Fibroblast of peridontal ligament (primary cell): ENCODE results near the gene PRMT9.

Experiments used
- DNase-seq: peaks from one replicate; pipeline ENCODE4 v3.0.0-alpha.2; 2010; ENCODE audit errors: extremely low read depth

PRMT9 gene

DNA sequence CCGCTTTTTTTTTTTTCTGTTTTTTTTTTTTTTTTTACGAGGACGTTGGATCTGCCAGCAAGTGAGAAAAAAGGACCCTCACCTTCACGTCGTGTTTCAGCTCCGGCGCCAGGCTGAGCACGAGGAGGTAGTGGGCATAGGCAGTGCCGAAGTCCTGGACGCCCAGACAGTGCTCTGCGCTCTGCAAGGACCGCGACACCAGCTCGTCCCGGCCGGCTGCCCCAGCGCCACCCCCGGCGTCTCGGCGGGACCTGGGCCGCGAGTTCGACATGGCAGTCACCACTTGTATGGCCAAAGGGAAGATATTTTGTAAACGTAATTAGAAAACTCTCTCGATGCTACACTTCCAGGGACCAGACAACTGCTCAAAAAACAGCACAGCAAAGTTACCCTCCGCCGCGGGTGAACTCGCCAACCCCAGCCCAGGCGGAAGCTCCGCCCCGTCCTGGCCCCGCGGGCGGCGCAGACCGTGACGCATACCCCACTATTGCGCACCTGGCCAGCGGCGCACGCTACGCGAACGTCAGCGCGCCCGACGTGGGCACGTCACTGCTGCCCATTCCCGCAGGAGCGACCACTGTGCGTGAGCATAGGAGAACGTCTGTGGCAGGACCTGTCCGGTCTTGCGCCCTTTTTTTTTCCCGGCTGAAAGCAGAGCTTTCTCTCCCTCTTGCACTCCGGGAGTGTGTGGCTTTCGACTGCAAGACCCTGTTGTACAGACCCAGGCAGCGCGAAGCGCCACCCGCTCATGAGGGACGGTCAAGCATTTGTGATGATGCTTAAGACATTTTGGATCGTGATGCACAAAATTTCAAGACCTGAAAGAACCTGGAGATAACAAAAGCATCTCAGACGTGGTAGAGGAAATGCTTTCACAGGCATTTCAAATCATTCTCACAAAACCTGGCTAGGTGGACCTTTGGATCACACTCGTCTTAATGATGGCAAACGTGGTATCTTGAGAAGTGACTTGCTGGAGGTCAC, at the start of gene PRMT9:
Gene PRMT9, minus strand, starts transcription at position 447 of the 984 bp plus-strand sequence. Its CDS starts 176 bp downstream, at position 271.
- DNase-seq, result peak; percentile 93

DNA sequence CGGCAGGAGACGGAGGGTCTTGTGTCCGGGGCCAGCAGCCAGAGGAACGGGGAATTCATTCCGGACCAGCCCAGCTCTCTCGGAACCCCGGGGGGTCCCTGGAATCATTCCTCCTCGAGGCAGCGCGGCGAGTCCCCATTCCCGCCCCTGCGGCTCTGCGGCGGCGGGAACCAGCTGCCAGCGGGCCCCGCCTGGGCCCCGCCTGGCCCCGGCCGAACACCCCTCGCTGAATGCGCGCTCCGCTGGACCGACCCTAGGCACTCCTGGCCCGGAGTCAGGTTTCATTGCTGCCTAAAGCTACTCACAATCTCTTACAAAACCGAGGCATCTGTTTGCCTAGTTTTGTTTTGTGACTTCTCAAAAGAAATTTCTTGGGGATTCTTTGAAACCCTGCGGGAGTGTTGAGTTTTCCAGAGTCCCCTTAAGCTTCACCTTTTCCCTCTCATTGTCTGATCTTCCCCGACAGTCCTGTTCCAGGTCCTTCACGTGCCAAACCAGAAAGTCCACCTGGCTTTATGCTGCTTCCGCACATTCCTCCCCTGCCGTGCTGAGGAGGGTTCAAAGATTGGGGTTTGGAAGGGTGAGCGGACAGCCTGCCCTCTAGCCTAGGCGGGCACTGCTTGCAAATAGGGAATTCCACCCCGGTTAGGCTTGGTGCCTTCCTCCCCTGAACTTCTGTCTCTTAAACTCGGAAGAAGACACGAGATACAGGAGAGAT, 48.7 kb upstream of the PRMT9 start:
- DNase-seq, result peak; percentile 51

DNA sequence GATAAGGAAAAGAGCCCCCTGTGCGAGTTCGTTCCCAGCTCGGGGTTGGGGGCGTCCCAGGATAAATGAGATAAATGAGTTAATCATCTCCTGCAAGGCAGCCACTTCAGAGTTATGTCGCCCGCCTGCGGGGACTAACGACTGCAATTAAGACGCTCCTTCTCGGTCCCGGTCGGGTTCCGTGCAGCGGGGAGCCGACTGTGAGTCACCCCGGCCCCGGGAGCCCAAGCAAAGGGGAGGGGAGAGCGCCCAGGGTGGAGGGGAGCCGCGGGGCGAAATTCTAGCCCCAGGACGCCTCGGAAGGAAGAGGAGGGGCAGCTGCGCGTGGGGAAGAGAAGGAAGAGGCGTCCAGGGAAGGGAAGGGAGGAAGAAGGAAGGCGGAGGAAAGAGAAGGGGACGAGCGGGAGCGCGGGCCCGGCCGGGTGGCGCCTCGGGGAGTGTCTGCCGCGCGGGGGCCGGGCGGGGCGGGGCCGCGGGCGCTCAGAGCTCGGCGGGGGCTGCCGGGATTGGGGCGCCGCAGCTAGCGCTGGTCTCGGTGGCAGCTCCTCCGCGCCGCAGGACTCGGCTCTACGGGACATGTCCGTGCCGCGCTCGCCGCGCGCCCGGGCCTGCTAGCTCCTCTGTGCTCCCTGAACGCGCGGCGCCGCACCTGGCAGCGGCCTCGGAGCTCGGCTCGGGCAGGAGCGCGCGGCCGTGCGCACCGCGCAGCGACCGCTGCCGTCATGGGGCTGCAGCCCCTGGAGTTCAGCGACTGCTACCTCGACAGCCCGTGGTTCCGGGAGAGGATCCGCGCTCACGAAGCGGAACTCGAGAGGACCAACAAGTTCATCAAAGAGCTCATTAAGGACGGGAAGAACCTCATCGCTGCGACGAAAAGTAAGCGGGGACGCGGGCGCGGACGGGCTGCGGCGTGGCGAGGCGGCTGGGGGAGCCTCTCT, 47.9 kb upstream of the PRMT9 start, which contains the start of gene ARHGAP10:
Gene ARHGAP10, plus strand, starts transcription at position 509 of the 938 bp plus-strand sequence. Its CDS starts 214 bp downstream, at position 723.
- peak; percentile 76 for DNase-seq

DNA sequence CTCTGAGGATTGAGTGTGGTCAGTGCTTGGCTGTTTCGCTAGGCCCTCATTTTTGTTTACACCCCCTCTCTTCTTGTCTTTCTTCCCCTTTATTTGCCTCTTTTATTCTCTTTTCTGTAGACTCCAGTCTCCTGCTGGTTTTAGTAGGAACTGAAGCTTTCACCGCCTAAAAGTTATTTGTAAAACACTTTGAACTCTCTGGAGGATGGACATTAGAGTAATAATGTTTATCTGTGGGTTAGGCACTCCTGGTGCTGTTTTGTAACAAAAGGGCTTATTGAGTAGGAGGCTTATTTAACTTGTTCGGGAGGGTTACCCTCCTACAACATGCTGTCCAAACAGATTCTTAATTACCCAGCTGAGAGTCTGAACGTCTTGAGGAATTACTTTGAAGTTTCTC, 46.4 kb upstream of the PRMT9 start:
- no peak for DNase-seq

DNA sequence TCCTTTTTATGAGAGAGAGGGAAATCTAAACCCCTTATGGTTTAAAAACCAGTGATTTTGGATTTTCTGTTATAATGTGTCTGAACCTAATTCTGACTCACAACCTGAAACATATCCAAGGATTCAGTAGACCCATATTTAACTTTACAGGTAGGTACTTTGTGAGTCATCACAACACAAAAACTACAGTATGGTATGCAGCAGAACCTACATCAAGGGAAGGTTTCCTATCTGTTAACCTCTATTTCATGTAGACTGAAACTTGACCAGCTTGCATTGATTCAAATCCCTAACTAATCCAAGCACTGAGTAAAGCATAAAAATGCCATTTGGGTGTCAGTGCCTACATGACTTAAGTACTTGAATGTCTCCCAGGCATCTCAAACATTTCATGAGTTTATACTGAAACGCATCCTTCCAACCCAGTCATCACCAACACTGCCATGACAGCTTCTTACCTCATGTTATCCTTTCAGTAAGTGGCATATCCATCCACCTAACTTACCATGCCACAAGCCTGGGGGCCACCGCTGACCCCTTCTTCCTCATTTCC, 43.6 kb upstream of the PRMT9 start:
- DNase-seq, result no peak

DNA sequence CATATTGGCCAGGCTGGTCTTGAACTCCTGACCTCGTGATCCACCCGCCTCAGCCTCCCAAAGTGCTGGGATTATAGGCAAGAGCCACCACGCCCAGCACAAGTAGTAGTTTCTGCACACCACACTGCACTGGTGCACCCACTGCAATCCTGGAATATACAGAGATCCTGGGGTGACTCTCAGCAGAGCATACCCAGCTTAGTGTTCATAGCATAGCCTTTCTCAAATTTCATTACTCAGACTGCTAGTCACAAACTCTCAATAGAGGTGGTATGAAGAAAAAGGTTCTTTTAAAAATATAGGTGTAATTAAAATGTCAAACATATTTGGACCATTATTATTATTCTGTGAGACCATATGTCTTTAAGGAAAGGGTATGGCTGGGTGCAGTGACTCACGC, 41.7 kb upstream of the PRMT9 start:
- DNase-seq, result no peak

DNA sequence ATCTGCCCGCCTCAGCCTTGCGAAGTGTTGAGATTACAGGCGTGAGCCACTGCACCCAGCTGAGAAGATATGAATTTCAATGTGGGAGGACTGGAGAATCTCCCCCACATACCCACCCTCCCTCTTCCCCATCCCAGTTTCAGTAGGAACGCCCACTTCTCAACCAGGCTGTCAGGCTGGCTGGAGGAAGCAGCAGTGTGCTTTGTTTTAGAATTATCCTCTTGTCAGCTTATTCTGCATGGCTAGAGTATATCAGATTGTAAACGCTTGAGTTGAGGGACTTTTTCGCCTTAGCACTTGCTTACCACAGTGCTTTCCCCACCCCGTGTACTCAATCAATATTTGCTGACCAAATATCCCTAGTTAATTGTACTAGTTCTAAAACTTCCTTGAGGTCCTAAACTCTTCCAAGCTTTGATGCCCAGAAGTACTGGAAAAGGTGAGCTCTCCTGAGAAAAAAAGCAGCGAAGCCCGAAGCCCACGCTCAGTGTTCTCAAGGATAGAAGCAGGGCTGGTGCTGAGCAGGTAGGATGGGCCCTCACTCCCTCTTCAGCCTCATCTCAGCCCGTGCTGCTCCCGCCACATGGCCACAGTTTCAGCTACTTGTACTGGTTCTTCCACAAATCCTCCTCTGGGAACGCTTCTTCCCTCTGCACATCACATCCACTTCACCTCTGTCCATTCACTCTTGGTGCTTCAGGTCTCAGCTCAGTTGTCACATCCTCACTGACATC, 40.7 kb upstream of the PRMT9 start:
- no peak for DNase-seq

DNA sequence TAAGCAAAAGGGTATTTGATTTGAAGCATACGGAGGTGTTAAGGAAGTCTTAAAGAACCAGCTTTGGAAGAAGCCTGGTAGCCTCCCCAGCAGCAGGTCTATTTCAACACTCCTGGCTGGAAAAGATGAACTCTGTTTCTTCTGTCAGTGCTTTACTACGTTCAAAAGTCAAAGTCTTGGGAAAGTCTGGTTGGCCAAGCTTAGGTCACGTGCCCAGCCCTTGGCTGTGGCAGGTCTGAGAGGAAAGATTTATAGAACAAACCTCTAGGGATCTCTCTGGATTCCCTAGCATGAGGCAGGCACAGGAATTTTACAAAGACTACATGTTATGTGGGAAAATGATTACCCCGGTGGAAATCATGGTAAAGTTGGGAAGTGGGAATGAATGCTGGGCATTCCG, 39.4 kb upstream of the PRMT9 start:
- peak; percentile 61 for DNase-seq

DNA sequence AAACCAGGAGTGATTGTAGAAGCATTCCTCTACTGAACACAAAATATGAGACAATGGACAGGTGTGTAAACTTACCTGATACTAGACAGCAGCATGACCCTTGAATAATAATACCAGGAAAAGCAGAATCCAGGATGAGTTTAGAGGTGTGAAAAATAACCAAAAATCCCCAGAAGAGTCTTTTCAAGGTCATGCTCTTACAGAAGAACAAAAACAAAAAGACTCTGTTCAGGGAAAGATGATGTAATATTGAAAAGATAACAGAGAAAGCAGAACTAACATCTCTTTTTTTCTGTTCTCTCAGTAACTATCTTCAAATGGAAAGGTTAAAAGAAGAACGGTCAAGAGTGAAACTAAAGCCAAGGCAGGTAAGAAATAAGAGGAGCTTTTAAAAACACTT, 33.9 kb upstream of the PRMT9 start:
- no peak for DNase-seq

DNA sequence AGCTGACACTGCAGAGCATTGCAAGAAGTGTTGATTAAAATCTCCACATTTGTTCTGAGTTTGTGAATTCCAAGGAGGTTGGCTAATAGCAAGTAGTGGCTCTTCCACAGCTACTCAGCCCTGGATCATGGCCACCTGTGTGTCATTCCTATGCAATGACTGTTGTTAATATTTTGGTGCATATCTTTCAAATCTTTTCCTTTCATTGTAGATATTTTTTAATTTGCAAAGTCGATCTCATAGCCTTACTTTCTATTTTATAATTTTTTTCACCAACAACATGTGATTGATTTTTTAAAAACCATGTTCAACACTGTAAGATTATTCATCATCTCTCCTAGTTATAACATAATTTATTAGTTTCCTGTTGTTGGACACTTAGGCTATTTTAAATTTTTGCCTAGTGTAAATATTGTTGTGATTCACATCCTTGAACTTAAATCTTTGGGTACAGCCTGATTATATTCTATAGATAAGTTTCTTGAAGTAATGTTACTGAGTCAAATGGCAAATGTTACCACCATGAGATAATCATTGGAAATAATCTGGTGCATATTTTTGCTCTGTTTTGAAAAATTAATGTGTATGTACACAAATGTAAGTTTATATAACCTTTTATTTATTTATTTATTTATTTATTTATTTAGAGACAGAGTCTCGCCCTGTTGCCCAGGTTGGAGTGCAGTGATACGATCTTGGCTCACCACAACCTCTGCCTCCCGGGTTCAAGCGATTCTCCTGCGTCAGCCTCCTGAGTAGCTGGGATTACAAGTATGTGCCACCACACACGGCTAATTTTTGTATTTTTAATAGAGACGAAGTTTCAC, 30.8 kb upstream of the PRMT9 start:
- DNase-seq, result peak; percentile 84

DNA sequence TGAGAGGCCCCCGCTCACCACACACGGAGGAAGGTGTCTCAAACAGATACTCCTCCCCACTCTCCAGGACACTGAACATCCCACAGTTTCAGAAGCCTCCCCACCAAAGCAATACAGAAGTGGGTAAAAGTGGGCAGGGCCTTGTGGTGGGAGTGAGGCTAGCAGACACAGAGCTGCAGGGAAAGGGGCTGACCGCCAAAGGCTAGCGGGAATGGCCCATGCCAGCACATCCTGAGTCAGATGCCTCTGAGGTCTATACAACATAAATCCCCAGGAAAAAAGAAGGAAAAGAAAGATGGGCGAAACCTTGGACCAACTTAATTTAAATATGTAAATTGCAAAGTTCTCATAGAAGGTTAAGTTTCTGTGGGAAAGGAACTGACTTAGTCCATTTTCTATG, 26.0 kb upstream of the PRMT9 start:
- DNase-seq, result peak; percentile 34

DNA sequence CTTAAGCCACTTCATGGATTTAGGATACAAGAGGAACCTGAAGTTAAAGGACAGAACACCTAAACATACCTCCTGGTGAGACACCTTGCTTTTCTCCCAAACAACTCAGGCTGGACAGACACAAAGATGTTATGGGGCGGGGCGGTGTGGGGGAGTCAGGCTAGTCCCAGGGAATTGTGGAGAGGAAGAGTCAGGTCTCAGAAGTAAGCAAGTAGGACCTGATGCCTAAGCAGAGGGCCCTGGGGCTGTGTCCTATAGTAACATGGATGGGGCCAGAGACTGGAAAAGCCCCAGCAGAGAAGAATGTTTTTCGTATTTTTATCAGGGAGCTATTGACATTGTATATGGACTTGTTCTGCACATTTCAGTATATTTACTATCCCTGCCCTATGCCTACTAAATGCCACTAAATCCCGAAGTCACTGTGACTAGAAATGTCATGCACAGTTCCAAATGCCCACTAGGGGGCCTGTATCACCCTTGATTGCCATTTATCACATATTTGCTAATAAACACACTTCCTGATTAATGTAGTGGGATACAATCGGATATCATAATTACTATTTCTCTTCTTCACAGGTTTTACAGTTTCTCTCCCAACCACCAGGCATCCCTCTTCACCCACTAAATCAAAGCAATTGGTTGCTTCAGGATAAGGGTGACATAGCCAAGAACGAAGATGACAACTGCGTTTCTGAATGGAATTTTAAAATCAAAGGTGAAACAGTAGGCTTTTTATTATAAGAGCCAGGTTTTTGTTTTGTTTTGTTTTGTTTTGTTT, 24.1 kb upstream of the PRMT9 start:
- DNase-seq, result peak; percentile 65

DNA sequence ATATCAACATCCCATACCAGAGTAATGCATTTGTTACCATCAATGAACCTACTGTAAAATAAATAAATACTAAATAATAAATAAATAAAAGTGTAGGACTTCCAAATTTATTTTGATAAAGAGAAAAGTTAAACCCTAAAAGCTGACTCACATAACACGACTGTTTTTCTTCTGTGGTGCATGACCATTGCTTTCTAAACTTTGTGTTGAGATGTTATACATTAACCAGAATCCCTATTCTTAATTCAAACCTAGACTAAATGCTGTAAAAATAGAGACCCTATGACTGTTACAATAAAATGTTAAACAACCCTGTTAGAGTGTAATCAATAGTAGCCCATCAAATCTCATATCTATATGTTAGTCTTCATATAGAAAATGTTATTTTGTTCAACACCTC, 20.9 kb upstream of the PRMT9 start:
- no peak for DNase-seq

DNA sequence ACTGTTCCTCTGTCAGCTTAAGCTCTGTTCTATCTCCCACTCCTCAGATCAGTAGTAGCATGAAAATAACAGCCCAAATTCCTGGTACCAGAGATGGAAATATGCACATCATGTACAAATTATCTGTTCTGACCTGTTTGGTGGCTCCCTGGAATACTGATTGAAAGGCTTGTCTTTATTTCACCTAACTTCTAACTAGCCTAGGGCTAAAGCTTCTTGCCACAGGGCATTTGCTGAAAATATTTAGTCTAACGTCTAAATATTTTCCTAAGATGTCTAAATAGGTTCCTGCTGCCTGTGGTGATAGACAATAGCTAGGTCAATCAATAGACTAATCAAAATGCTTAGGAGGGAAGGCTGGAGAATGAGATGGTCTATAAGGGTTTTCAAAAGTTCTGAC, 12.9 kb upstream of the PRMT9 start:
- no peak for DNase-seq

DNA sequence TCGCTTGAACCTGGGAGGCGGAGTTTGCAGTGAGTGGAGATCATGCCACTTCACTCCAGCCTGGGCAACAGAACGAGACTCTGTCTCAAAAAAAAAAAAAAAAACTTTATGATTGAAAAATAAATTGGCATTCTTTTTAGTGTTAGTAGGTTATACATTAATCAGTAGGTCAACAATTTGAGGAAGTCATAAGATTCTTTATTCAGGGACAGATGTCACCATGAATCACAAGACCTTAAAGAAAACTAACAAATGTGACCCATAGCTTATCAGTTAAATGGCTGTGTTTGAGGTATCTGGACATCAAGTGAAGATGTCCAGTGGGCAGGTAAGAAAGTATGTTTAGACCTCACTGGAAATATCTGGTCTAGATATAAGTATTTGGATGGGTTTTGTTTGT, 9.3 kb upstream of the PRMT9 start:
- DNase-seq, result no peak

DNA sequence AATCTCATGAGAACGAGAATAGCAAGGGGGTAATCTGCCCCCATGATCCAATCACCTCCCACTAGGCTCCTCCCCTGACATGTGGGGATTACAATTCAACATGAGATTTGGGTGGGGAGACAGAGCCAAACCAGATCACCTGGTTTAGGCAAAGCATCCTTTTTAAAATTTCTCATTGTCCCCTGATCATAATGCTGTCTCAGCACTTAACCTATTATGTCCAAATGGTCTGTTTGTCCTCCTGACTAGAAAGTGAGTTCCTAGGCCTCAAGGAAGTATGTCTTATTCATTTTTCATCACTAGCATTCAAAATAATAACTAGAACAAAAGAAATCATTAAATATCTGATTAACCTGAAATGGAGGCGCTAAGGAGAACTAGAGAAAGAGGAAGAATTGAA, 7.9 kb upstream of the PRMT9 start:
- DNase-seq, result no peak

DNA sequence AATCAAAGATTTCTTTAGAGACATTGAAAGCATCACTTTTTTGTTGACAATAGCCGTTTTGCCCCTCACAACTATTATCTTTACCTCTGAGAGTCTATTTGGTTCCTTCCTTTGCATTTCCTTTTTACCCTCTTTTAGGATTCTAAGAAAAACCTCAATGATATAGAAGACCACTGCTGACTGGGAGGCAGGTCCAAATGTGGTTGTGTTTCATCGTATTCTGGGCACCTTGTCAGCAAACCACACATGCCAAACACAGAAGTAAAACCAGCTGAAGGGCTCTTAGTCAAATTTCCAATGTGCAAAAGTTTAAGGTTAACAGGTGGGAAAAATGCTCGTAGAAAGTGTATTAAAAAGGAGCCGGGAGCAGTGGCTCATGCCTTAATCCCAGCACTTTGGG, 5.1 kb upstream of the PRMT9 start:
- DNase-seq, result peak; percentile 23

DNA sequence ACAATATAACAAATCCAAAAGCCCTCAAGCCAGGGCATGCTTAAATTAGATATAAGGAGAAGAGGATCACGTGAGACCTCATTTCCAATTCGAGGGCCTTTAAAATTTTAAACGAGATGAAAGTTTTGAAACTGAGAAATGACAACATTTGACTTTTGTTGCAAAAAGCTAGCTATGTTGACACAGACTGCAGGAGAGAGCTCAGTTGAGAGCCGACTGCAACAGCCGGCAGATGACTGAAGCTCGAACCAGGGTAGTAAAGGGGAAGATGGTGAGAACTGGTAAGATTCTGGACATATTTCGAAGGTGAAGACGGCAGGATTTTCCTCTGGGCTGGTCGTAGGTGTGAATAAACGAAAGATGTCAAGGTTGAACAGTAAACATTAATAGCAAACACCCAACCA, 773 bp downstream of the PRMT9 start:
- DNase-seq, result peak; percentile 61

DNA sequence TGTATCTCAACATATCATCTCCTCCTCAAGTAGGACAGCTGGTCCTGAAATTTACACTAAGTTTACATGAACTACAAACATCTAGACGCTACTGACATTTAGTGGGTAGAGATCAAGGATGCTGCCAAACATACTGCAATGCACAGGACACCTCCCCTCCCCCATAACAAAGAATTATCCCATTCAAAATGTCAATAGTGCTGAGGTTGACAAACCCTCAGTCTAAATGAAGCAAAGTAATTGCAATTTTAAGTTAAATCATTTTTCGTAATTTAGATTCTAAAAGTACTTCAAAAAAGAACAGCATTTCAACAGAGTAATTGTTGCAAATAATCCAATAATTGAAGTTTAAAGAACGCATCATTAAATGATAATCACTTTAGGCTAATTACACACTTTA, 1.2 kb downstream of the PRMT9 start:
- peak; percentile 41 for DNase-seq
